PC-9 (cell line): Measurements from ENCODE around the gene SETX.

Experiments
- EZH2 ChIP-seq: fragments of 200-600 bp; sonication (generic); IDR thresholded peaks from 2 replicates; pipeline ENCODE4 v1.8.0; 2017; ENCODE audit warnings: antibody characterized with exemption, low read depth
- TF ChIP-seq, protein P1 (sequence below): fragments of 200-600 bp; sonication (generic); conservative IDR thresholded peaks from 2 replicates; pipeline ENCODE4 v1.6.1; 2017; ENCODE audit warnings: mixed run types, antibody characterized with exemption, mild to moderate bottlenecking, moderate library complexity

DNA sequence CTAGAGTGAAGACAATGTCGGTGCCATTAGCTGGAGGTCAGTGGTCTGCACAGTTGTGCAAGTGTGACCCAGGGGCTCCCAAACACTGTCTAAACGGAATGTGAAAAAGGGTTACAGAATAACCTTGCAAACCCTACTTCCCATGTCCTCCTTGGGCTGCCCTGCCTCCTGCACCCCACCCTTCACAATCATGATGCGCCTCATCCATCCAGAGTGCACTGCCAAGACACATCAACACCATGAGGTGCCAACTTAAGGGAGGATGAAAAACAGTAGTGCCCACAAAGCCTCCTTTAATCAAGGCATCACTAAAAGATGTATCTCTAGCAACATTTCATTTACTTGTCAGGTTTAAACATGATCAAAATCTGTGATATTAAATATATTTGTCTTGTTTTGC lies 87.1 kb downstream of the SETX start:
- TF ChIP-seq, protein P1, sequence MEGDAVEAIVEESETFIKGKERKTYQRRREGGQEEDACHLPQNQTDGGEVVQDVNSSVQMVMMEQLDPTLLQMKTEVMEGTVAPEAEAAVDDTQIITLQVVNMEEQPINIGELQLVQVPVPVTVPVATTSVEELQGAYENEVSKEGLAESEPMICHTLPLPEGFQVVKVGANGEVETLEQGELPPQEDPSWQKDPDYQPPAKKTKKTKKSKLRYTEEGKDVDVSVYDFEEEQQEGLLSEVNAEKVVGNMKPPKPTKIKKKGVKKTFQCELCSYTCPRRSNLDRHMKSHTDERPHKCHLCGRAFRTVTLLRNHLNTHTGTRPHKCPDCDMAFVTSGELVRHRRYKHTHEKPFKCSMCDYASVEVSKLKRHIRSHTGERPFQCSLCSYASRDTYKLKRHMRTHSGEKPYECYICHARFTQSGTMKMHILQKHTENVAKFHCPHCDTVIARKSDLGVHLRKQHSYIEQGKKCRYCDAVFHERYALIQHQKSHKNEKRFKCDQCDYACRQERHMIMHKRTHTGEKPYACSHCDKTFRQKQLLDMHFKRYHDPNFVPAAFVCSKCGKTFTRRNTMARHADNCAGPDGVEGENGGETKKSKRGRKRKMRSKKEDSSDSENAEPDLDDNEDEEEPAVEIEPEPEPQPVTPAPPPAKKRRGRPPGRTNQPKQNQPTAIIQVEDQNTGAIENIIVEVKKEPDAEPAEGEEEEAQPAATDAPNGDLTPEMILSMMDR = no peak
- no peak for TF ChIP-seq EZH2
